ENCODE measurements around the gene INPP5B. TPM values are rescaled to one million over a fixed set of nuclear protein-coding genes. Genes with fewer than 3 reads are reported as not detected.

INPP5B gene
- total RNA-seq, 3 donors from 2014 or later: 21.5 to 37.9 (median 28.1) TPM

GRCh38 chr1:37925316-37925715 is 21.5 kb downstream of the INPP5B start:
- Histone ChIP-seq H3K36me3 (ENCODE audit: low read depth) (no peaks in the 10 kb centered on the region), H3K4me3 (no peak overlapping the region), H3K9me3 (no peaks in the 10 kb centered on the region), H3K4me1 (ENCODE audit: low read depth) (no peaks in the 10 kb centered on the region)
- intact Hi-C loops (cut with DNase I, micrococcal nuclease): no loop called here
- DNase-seq (no peak), ATAC-seq (no peak)
- no peak for TF ChIP-seq CTCF (IDR thresholded peaks at IDR 0.05)

DNA sequence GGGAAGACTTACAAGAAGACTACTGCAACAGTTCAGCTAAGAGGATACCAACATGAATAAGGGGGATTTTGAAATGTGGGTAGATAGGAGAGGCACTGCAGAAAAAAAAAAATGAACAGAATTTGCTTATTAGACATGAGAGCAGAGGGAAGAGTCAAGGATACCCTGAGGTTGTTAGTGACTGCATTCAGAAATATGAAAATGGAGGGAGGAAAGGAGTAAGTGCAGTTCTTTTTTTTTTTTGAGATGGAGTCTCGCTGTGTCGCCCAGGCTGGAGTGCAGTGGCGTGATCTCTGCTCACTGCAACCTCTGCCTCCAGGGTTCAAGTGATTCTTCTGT is 23.3 kb downstream of the INPP5B start:
- Histone ChIP-seq H3K9me3 (no peaks in the 10 kb centered on the region), H3K4me3 (no peak overlapping the region), H3K4me1 (ENCODE audit: low read depth) (no peaks in the 10 kb centered on the region), H3K36me3 (ENCODE audit: low read depth) (no peaks in the 10 kb centered on the region)
- ATAC-seq: no peak
- no peak for TF ChIP-seq CTCF (IDR thresholded peaks at IDR 0.05)
- DNase-seq: no peak
- intact Hi-C loops (cut with DNase I, micrococcal nuclease): no loop called here

DNA sequence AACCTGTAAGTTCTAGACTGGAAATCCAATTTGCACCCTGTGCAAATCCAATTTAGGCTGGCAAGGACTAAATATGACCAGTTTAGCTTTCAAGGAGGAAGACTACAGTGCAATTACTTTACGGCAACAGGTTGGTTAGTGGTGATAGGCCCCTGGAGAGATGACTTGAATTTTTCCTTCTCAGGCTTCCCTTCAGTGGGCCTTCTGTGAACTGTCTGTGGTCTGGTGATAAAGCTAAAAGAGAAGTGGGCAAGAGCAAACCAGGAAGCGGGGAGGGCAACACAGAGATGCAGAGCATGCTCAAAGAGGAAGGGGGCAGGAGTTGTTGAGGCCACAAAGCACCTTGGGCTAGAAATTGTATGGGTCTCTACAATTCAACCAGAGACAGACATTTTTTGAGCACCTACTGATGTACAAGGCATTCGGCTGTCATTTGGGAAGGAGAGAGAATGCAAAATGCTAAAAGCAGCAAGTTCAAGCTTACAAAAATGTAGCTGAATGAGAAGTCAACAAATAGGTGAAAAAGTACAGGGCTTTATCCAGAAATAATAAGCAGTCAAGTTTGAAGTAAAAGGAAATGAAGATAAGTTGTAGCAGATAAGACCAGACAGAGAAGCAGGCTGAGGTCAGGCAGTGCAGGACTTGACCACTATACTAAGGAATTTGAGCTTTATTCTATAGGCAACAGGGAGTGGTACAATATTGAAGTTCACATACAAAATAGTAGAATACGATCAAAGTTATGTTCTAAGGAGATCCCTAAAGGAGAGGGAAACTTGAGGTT is 23.9 kb downstream of the INPP5B start:
- intact Hi-C loops (cut with DNase I, micrococcal nuclease): no loop called here
- Histone ChIP-seq H3K4me1 (ENCODE audit: low read depth) (no peaks in the 10 kb centered on the region), H3K9me3 (no peaks in the 10 kb centered on the region), H3K4me3 (no peak overlapping the region), H3K36me3 (ENCODE audit: low read depth) (no peaks in the 10 kb centered on the region)
- DNase-seq: no peak
- ATAC-seq: peak; percentile 83
- no peak for TF ChIP-seq CTCF (IDR thresholded peaks at IDR 0.05)

DNA sequence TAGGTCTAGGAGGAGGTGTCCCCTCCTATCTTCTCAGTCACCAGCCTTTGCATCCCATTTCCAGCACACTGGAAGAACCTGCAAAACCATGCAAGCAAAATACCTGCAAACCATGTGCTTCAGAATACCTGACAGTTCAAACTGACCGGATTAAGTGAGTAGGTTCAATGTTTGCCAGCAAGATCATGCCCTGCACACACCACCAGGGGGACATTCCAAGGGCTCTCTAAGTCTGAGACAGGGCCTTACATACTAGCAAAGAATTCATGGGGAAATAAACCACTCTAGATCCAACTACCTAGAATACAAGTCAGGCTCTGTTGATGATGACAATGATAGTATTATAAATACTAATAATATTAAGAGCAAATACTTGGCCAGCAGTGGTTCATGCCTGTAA is 27.6 kb downstream of the INPP5B start:
- Histone ChIP-seq H3K4me3 (no peak overlapping the region), H3K4me1 (ENCODE audit: low read depth) (no peaks in the 10 kb centered on the region), H3K36me3 (ENCODE audit: low read depth) (no peaks in the 10 kb centered on the region), H3K9me3 (no peaks in the 10 kb centered on the region)
- DNase-seq (no peak), ATAC-seq (peak; percentile 54)
- intact Hi-C loops (cut with DNase I, micrococcal nuclease): no loop called here
- TF ChIP-seq CTCF (IDR thresholded peaks at IDR 0.05): no peak

DNA sequence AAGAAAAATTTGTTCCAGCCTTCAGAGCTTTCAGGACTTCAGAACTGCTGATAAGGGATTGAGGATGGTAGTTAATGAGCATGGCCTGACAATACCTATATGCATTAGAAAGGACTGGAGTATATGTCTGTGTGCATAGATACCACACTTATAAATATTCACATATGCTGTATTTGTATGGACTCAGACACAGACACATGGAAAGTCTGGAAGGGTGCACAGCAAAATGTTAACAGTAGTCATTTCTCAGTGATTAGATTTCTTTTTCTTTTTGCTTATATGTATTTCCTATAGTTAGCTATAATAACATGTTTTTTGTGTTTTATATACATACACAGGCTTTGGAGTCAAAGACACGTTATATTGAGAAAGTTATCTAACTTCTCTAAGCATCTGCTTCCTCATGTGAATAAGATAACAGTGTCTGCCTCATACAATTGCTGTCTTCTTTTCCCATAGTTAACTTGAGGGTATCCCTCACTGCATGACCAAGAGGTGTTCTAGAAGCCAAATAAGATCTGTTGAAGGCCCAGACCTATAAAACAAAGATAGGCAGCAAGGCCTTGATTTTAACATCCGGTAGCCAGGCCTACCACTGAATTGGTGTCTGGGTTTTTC is 31.3 kb downstream of the INPP5B start:
- Histone ChIP-seq H3K4me3 (no peak overlapping the region), H3K9me3 (peaks cover 11% of the 10 kb centered on the region), H3K36me3 (ENCODE audit: low read depth) (no peaks in the 10 kb centered on the region), H3K4me1 (ENCODE audit: low read depth) (no peaks in the 10 kb centered on the region)
- intact Hi-C loops (cut with DNase I, micrococcal nuclease): no loop called here
- TF ChIP-seq CTCF (IDR thresholded peaks at IDR 0.05): no peak
- no peak for DNase-seq
- ATAC-seq: no peak
